Ovary (tissue), 3 donors: Measurements from ENCODE around the gene DNAJC18.

Experiments used
- EP300 ChIP-seq: sonication (generic); formaldehyde crosslinking; IDR thresholded peaks from one replicate; pipeline ENCODE4 v1.6.1; 2017; ENCODE audit warnings: antibody characterized with exemption
- POLR2A ChIP-seq: fragments of 450-650 bp; IDR thresholded peaks from one replicate; pipeline ENCODE4 v1.6.1; 2017; ENCODE audit warnings: antibody characterized with exemption, mild to moderate bottlenecking, moderate library complexity
- TF ChIP-seq, protein P1 (sequence below), 3 donors: fragments of 450-650 bp in 2 of 3; fragments of 200-600 bp in 1 of 3; IDR thresholded peaks; one replicate each; pipeline versions ENCODE4 v1.5.1 to v1.8.0; 2016 to 2022; ENCODE audit warnings: antibody characterized with exemption in 3 of 3, mild to moderate bottlenecking in 1 of 3
- donor health status: DM: no; HTN: no; CAD: no.

- TF ChIP-seq, protein P1, sequence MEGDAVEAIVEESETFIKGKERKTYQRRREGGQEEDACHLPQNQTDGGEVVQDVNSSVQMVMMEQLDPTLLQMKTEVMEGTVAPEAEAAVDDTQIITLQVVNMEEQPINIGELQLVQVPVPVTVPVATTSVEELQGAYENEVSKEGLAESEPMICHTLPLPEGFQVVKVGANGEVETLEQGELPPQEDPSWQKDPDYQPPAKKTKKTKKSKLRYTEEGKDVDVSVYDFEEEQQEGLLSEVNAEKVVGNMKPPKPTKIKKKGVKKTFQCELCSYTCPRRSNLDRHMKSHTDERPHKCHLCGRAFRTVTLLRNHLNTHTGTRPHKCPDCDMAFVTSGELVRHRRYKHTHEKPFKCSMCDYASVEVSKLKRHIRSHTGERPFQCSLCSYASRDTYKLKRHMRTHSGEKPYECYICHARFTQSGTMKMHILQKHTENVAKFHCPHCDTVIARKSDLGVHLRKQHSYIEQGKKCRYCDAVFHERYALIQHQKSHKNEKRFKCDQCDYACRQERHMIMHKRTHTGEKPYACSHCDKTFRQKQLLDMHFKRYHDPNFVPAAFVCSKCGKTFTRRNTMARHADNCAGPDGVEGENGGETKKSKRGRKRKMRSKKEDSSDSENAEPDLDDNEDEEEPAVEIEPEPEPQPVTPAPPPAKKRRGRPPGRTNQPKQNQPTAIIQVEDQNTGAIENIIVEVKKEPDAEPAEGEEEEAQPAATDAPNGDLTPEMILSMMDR (IDR thresholded peaks at IDR 0.05), result no peak
- TF ChIP-seq EP300 (no peak), POLR2A (no peak)
These were observed 22.1 kb downstream of the DNAJC18 start for GRCh38 chr5:139417214-139417613.
